GM12878 (cell line): Measurements from ENCODE around the gene FAM221A. TPM values are rescaled to one million over a fixed set of nuclear protein-coding genes. Genes with fewer than 3 reads are reported as not detected.

Experiments
- ATAC-seq: fragments of 200-7000 bp; cut with Tn5 transposase; 3 replicates; pipeline ENCODE4 v1.9.1; 2020; ENCODE audit warnings: mild to moderate bottlenecking, moderate library complexity
- BruUV-seq: library from RNA; stranded (reverse); fragments of 400-500 nt; replicated peaks from 2 replicates; lab custom pipeline; 2021; lab: Mats Ljungman, UMichigan
- CTCF ChIA-PET: fragments of 300-600 bp; sonication (Branson Sonifier 250); formaldehyde crosslinking; extraction: SDS; loops from one replicate; lab custom pipeline; 2021; ENCODE audit warnings: inconsistent platforms; lab: Yijun Ruan, JAX
- POLR2A ChIA-PET: fragments of 350-600 bp; formaldehyde crosslinking; extraction: SDS; loops from one replicate; lab custom pipeline; 2021; ENCODE audit warnings: inconsistent platforms; lab: Charles Lee
- RAD21 ChIA-PET: fragments of 300-600 bp; sonication (Branson Sonifier 250); formaldehyde crosslinking; loops from one replicate; lab custom pipeline; 2023; ENCODE audit warnings: antibody characterized with exemption; ENCODE audit not compliant: unreplicated experiment; lab: Charles Lee
- SMC1A ChIA-PET: fragments of 300-600 bp; sonication (Branson Sonifier 250); formaldehyde crosslinking; loops from one replicate; lab custom pipeline; 2023; ENCODE audit not compliant: unreplicated experiment, uncharacterized antibody; lab: Charles Lee
- DNase-seq: peaks from one replicate; pipeline ENCODE4 v3.0.0-alpha.2; 2011; ENCODE audit warnings: low read depth, low spot score
- FAIRE-seq: peaks from 3 replicates; lab custom pipeline; 2011; peaks lifted over from hg19 to GRCh38; lab: Jason Lieb, UNC
- H2AFZ ChIP-seq: 2 replicates; pipeline ENCODE4 v1.6.0; 2011; ENCODE audit warnings: low read depth, low read length, control low read depth; ENCODE audit not compliant: control insufficient read depth
- H3K27ac ChIP-seq: 2 replicates; pipeline ENCODE4 v1.5.1; 2011; ENCODE audit warnings: control low read depth; ENCODE audit not compliant: control insufficient read depth, insufficient read depth
- H3K27me3 ChIP-seq, 2 experiments: replicated peaks in 1 of 2; 2 replicates each; pipeline versions ENCODE4 v1.6.0 to v1.6.1; 2011; ENCODE audit warnings: low read length in 1 of 2; ENCODE audit not compliant: control insufficient read depth in 2 of 2, insufficient read depth in 2 of 2
- H3K36me3 ChIP-seq, 2 experiments: 2 replicates each; pipeline ENCODE4 v1.5.1; 2011; ENCODE audit warnings: low read length in 1 of 2; ENCODE audit not compliant: control insufficient read depth in 2 of 2, insufficient read depth in 2 of 2
- H3K4me1 ChIP-seq: 2 replicates; pipeline ENCODE4 v1.6.1; 2011; ENCODE audit warnings: mild to moderate bottlenecking, low read length, moderate library complexity, mixed read lengths; ENCODE audit not compliant: control insufficient read depth, insufficient read depth
- H3K4me2 ChIP-seq: 2 replicates; pipeline ENCODE4 v1.6.0; 2011; ENCODE audit warnings: control low read depth; ENCODE audit not compliant: control insufficient read depth, insufficient read depth
- H3K4me3 ChIP-seq: fragments of 200-600 bp; sonication (generic); 2 replicates; pipeline ENCODE4 v1.5.1; 2016
- H3K79me2 ChIP-seq: 2 replicates; pipeline ENCODE4 v1.6.0; 2011; ENCODE audit warnings: low read length; ENCODE audit not compliant: control insufficient read depth, insufficient read depth
- H3K9ac ChIP-seq: 2 replicates; pipeline ENCODE4 v1.8.0; 2011; ENCODE audit warnings: low read length, control low read depth, mixed read lengths; ENCODE audit not compliant: control insufficient read depth, insufficient read depth
- H3K9me3 ChIP-seq: replicated peaks from 3 replicates; pipeline ENCODE4 v1.5.1; 2011; ENCODE audit warnings: mild to moderate bottlenecking, low read length; ENCODE audit not compliant: control insufficient read depth, insufficient read depth
- H4K20me1 ChIP-seq: 2 replicates; pipeline ENCODE4 v1.6.0; 2011; ENCODE audit not compliant: control insufficient read depth, insufficient read depth
- BMI1 ChIP-seq: fragments of 450-650 bp; IDR thresholded peaks from 2 replicates; pipeline ENCODE4 v1.6.1; 2016; ENCODE audit warnings: mild to moderate bottlenecking, moderate library complexity, borderline replicate concordance
- CBFB ChIP-seq: IDR thresholded peaks from 2 replicates; pipeline ENCODE4 v1.6.1; 2016; ENCODE audit warnings: antibody characterized with exemption, low read depth
- CHD4 ChIP-seq: fragments of 200-600 bp; sonication (generic); IDR thresholded peaks from 2 replicates; pipeline ENCODE4 v1.6.1; 2016; ENCODE audit warnings: mild to moderate bottlenecking
- CREB1 ChIP-seq: IDR thresholded peaks from 2 replicates; pipeline ENCODE4 v1.6.1; 2012; ENCODE audit warnings: low read depth, mild to moderate bottlenecking, inconsistent platforms
- EGR1 ChIP-seq, 2 experiments: IDR thresholded peaks; 1 replicate in 1 of 2; 2 replicates in 1 of 2; pipeline ENCODE4 v1.6.1; 2011 to 2012; ENCODE audit warnings: low read depth in 2 of 2, low read length in 2 of 2, borderline replicate concordance in 1 of 2, mild to moderate bottlenecking in 1 of 2, moderate library complexity in 1 of 2
- HDGF ChIP-seq: fragments of 450-650 bp; IDR thresholded peaks from 2 replicates; pipeline ENCODE4 v1.6.1; 2016; ENCODE audit warnings: antibody characterized with exemption
- JUND ChIP-seq: IDR thresholded peaks from 2 replicates; pipeline ENCODE4 v1.6.1; 2012; ENCODE audit warnings: low read depth, mild to moderate bottlenecking, low read length, improper control_type of control experiment, moderate library complexity
- KLF5 ChIP-seq: fragments of 450-650 bp; IDR thresholded peaks from 2 replicates; pipeline ENCODE4 v1.6.1; 2014; ENCODE audit warnings: mild to moderate bottlenecking; ENCODE audit not compliant: partially characterized antibody
- MLLT1 ChIP-seq: fragments of 450-650 bp; IDR thresholded peaks from 2 replicates; pipeline ENCODE4 v1.6.1; 2016; ENCODE audit warnings: mild to moderate bottlenecking
- MYB ChIP-seq: fragments of 150-350 bp; IDR thresholded peaks from 2 replicates; pipeline ENCODE4 v1.6.1; 2014; ENCODE audit warnings: mild to moderate bottlenecking, low read depth, low read length, borderline replicate concordance
- NR2C2 ChIP-seq: IDR thresholded peaks from 2 replicates; pipeline ENCODE4 v1.6.1; 2011; ENCODE audit warnings: borderline replicate concordance, low read depth; ENCODE audit not compliant: control insufficient read depth, insufficient read length
- REST ChIP-seq: IDR thresholded peaks from 2 replicates; pipeline ENCODE4 v1.6.1; 2012; ENCODE audit warnings: mild to moderate bottlenecking, low read depth, low read length
- RUNX3 ChIP-seq: IDR thresholded peaks from 2 replicates; pipeline ENCODE4 v1.6.1; 2012; ENCODE audit warnings: low read length, inconsistent platforms
- SRF ChIP-seq, 2 experiments: IDR thresholded peaks; 2 replicates each; pipeline ENCODE4 v1.6.1; 2011; ENCODE audit warnings: low read depth in 2 of 2, low read length in 2 of 2, mild to moderate bottlenecking in 1 of 2, moderate library complexity in 1 of 2
- SUZ12 ChIP-seq: fragments of 200-600 bp; sonication (generic); IDR thresholded peaks from one replicate; pipeline ENCODE4 v1.6.1; 2018; ENCODE audit warnings: antibody characterized with exemption, mild to moderate bottlenecking; ENCODE audit not compliant: unreplicated experiment
- USF1 ChIP-seq: IDR thresholded peaks from 2 replicates; pipeline ENCODE4 v1.6.1; 2011; ENCODE audit warnings: borderline replicate concordance, low read depth, mild to moderate bottlenecking, moderate library complexity, mixed read lengths, low read length; ENCODE audit not compliant: insufficient read depth; ENCODE audit errors: extremely low read length
- ZNF24 ChIP-seq: fragments of 450-650 bp; IDR thresholded peaks from 2 replicates; pipeline ENCODE4 v1.6.1; 2017; ENCODE audit warnings: antibody characterized with exemption, mild to moderate bottlenecking
- ZNF622 ChIP-seq: fragments of 450-650 bp; IDR thresholded peaks from 2 replicates; pipeline ENCODE4 v1.6.1; 2017; ENCODE audit warnings: mild to moderate bottlenecking, inconsistent platforms
- WGBS: methylation state at CpG from one replicate; pipeline ENCODE4 v1.1.6; 2016; ENCODE audit warnings: low lambda C conversion rate; ENCODE audit not compliant: insufficient replicate concordance, insufficient coverage; ENCODE audit errors: missing lambda C conversion rate; 5-methylcytosine and 5-hydroxymethylcytosine counted together
- in situ Hi-C: fragments of 300-500 bp; cut with MboI; formaldehyde crosslinking; loops from 9 replicates; pipeline ENCODE4 v1.14.3; 2018; ENCODE audit warnings: mixed read lengths
- intact Hi-C: fragments of 100-400 bp; cut with micrococcal nuclease; formaldehyde crosslinking; loops from one replicate; pipeline ENCODE4 v1.14.2; 2022; ENCODE audit not compliant: unreplicated experiment
- polyA plus RNA-seq, 11 experiments: library from polyadenylated mRNA; depleted of rRNA in 4 of 11; unstranded in 6 of 11; stranded (reverse) in 5 of 11; fragments of >200 nt; fragmentation: Nextera tagmentation in 4 of 11; fragmentation: Illumina TruSeq in 1 of 11; extraction: Ambion mirVana in 4 of 11; extraction: Trizol in 1 of 11; gene quantifications; 1 replicate in 1 of 11; 2 replicates in 10 of 11; pipeline versions ENCODE4 v1.2.1 to v1.2.3, GENCODE V29; 2011 to 2016; ENCODE audit warnings: inconsistent platforms in 2 of 11, missing spikeins in 2 of 11, low read depth in 1 of 11
- total RNA-seq, 4 experiments: library from RNA; depleted of rRNA in 3 of 4; stranded (reverse); fragments of >200 nt in 3 of 4; fragmentation: Illumina TruSeq in 1 of 4; extraction: Trizol in 1 of 4; gene quantifications; 2 replicates each; pipeline versions ENCODE4 v1.2.1 to v1.2.3, GENCODE V29; 2013 to 2021

Gene FAM221A
- total and polyA plus RNA-seq, 10 of the 15 experiments (the other 5 are each of a cell fraction or from before 2014, with no cell fraction given): 6.3 to 16.7 (median 9.7) TPM

DNA sequence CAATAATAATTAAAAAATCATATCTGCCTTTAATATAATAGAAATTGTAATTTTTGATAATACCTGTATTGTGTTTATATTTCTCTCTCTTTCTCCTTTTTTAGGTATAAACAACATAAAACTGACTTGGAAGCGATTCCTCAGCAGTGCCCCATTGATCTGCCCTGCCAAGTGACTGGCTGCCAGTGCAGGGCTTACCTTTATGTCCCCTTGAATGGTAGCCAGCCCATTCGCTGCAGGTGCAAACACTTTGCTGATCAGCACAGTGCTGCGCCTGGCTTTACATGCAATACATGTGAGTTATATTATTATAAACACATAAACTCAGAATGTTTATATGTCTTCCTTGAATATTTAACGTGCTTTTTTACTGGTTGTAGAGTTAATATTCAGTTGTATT, 9.2 kb downstream of the FAM221A start:
- ATAC-seq (no peak), DNase-seq (no peak), FAIRE-seq (no peak)
- Histone ChIP-seq H3K4me3 (no peak overlapping the region), H3K9me3 (no peaks in the 10 kb centered on the region; the same call in 1 of the 3 replicates), H2AFZ (no peak overlapping the region), H3K36me3 (peaks cover 0 to 6% of the 10 kb centered on the region in 2 experiments), H3K27me3 (no peaks in the 10 kb centered on the region), H4K20me1 (no peaks in the 10 kb centered on the region), H3K4me2 (no peak overlapping the region), H3K9ac (no peak overlapping the region), H3K4me1 (no peaks in the 10 kb centered on the region; the same call in 1 of the 2 replicates), H3K79me2 (no peaks in the 10 kb centered on the region), H3K27ac (no peak overlapping the region)
- RAD21 ChIA-PET: no interaction called here
- in situ Hi-C loops (no loop called here), intact Hi-C loops (no loop called here)
- BruUV-seq: no TSS peak
- TF ChIP-seq REST (no peak), CBFB (no peak), CREB1 (no peak), HDGF (no peak), KLF5 (no peak), JUND (no peak), NR2C2 (no peak), ZNF24 (no peak), ZNF622 (no peak), CHD4 (no peak), EGR1 (IDR thresholded peaks at IDR 0.05; ENCODE audit: borderline replicate concordance in 1 of 2, low read depth in 2 of 2, low read length in 2 of 2) (no peak), MLLT1 (no peak), SUZ12 (no peak), BMI1 (no peak), RUNX3 (no peak), USF1 (no peak), SRF (IDR thresholded peaks at IDR 0.05; ENCODE audit: low read depth in 2 of 2, low read length in 2 of 2) (no peak), MYB (no peak)
- CTCF ChIA-PET: interaction anchor here (11.3 kb wide), 1 partner anchor 7 kb away, joined by 123 read pairs; no protein-coding TSS in a partner anchor
- POLR2A ChIA-PET: no interaction called here
- WGBS: 77% methylated on average over 4 of the region's 4 CpGs
- SMC1A ChIA-PET: interaction anchor here (2.2 kb wide), 1 partner anchor 8 kb away, joined by 7 read pairs; no protein-coding TSS in a partner anchor
